Measurements from ENCODE around the gene GABBR2.
A peak's percentile ranks its signal among the peaks of the same experiment; 100 is the strongest.
"Not testable (repeated sequence)": the region's sequence is repeated elsewhere in the genome, so short reads cannot be mapped to it uniquely, and the experiment has no call there.

The GABBR2 gene

DNA sequence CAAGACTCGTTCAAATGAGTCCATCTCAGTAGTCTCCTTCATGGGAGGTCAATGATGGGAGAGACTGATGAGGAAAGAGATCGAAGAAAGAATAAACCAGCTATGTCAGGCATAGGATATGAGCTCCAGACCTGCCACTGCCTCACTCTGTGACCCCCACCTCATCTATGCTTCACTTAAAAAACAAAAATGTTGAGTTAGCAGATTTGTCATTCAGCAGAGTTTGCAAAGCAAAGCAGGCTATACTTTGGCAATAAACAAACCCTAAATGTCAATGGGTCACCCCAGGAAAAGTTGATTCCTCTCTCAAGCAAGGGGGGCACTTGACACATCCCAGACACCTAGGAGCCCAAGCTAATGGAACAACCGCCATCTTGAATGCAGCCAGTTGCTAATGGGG lies 117.0 kb downstream of the GABBR2 start:
- DNase-seq, result no peak

GRCh38 chr9:98590101-98590500 lies 118.6 kb downstream of the GABBR2 start:
- DNase-seq, result no peak

- no peak for DNase-seq
These were observed 119.6 kb downstream of the GABBR2 start for GRCh38 chr9:98589102-98589501.

DNA sequence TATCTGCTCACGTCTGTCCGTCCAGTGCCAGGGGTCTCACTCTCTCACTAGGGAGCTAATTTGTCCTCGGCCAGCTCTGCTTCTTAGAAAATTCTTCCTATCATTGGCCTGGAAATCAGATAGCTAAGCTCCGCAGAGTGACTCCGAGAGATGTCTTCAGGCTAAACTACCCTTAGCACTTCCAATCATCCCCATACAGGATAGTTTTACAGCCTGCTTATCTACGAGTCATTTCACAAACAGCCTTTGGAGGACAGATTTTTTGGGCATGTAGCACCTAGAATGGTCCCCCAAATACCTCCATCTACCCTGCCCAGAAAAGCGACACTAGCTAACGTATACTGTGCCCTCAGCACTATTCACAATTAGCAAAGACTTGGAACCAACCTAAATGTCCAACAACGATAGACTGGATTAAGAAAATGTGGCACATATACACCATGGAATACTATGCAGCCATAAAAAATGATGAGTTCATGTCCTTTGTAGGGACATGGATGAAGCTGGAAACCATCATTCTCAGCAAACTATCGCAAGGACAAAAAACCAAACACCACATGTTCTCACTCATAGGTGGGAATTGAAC lies 123.8 kb downstream of the GABBR2 start:
- not testable (repeated sequence) for DNase-seq

DNA sequence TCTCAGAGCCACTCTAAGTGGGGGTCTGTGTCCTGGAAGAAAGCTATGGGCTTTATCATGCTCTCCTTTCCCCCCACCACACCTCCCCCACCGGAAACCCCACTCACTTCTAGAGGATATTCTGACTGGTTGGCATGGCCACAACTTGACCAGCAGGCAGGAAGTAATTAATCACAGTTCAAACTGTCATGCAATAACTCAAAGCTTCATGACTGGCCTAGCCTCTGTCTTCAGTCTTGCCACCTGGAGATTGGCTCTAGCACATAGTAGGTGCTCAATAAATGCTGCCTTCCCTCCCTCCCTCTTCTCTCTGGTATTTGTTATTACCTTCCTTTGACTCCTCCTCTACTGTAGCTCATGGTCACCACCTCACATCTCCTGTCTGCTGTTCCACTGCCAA lies 124.7 kb downstream of the GABBR2 start:
- no peak for DNase-seq

DNA sequence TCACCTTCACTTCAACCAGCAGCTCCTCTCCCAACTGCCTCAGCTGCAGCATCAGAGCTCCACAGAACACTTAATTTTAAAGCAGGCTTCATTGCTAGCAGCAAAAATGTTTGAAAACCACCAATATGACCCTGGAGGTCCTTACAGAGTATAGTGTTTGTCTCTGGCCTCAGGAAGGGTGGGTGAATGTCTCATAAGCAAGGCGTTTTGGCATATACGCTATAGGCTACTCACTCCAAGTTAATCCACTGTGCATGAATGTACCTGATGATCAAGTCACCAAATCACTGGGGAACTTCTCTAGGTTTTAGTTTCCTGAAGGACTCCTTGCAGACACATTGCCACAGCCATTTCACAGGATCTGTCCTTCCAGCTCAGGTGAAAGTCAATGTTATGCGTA lies 125.3 kb downstream of the GABBR2 start:
- DNase-seq, result no peak

- DNase-seq, result no peak
These were observed 127.8 kb downstream of the GABBR2 start for GRCh38 chr9:98580956-98581355.

DNA sequence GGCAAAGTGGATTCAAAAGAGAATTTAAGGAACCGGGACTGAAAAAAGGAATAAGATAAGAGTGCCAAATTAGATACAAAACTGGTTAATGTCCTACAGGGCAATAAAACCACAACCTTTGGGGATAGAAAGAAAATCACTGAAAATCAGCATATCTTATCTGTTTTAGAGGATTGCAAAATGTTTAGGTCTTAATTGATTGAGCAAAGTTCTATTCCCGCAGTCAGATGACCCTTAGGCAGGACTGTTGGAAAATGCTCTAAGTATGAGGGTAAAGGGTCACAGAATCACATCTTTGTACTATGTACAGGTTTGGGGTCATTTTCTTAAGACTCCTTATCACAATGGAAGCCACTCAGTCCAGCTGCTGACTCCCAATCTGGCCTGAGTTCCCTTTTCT lies 129.0 kb downstream of the GABBR2 start:
- no peak for DNase-seq

- DNase-seq, result no peak
These were observed 131.3 kb downstream of the GABBR2 start for GRCh38 chr9:98577446-98577845.

- DNase-seq, result no peak
These were observed 131.9 kb downstream of the GABBR2 start for GRCh38 chr9:98576859-98577258.

DNA sequence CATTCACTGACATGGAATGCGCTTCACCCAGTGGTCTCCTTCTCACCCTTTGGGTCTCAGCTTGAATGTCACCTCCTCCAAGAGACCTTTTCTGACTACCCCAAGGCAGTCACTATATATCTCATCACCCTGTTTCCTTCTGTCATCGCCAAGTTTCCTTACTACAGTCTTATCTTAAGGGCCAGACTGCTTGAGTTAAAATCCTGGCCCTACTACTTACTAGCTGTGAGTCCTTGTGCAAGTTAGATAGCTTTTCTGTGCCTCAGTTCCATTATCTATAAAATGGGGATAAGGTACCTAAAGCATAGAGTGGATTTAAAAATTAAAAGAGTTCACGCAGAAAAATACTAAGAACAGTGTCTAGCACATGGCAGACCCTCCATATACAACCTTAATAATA lies 132.4 kb downstream of the GABBR2 start:
- DNase-seq, result no peak

DNA sequence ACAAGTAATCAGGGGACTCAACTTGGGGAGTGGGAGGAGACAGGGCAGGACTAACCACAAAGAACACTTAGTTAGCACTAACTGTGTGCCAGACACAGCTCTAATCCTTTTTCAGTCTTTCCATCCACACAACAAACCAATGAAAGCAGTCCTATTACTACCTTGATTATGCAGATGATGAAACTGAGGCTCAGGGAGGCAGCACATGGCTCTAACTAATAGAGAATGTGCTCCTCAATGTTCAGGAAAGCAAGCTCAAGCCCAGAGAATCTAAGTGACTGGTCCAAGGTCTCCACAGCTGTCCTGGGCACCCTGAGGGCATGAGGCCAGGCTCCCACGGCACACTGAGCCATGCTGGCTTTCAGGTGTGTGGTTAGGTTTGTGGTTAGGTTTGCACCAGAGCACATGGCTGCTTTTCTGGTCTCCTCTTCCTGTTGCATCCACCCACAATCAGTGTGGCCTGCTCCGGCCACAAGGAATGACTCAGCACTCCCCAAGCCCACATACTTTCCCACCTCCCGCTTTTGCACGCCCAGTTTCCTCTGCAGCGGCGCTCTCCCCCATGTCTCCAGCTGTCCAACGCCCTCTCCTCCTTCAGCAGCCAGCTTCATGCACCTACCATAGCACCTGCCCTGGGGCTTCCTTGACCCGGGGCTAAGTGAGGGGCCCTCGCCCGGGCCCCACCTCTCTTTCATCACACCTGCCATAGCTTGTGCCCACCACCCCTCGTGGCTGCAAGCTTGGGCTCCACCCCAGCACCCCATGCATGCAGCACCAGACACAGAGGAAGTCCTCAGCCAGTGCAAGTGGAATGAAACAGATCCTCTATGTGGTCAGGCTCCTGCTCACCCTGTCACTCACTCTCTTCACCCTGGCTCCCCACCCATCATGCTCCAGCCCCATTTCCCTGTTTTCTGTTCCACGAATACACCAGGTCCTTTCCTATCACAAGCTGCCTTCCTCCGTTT lies 133.1 kb downstream of the GABBR2 start:
- peak; percentile 54 to 69 for DNase-seq

GRCh38 chr9:98573749-98574278 lies 134.9 kb downstream of the GABBR2 start:
- no peak for DNase-seq

DNA sequence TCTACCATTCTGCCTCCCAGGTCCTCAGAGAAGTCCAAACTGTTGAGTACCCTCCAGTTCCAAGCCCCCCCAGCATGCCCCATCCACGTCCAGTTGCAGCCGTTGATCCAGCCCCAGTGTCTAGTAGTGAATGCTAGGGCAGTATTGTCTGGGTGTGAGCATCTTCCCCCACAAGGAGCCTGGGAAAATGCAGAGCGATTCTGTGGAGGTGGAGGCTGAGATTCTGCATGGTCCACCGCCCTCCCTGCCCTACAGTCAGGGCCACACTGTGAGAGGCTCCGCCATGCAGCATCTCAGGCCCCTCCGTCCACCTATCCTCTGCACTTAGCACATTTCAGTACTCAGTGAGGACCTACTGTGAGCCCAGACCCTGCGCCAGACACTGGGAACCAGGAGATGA lies 135.9 kb downstream of the GABBR2 start:
- no peak for DNase-seq

GRCh38 chr9:98572054-98572627 lies 136.6 kb downstream of the GABBR2 start:
- DNase-seq, result no peak

- DNase-seq, result no peak
These were observed 137.1 kb downstream of the GABBR2 start for GRCh38 chr9:98571643-98572042.

- DNase-seq, result no peak
These were observed 137.9 kb downstream of the GABBR2 start for GRCh38 chr9:98570663-98571440.

GRCh38 chr9:98570055-98570454 lies 138.7 kb downstream of the GABBR2 start:
- DNase-seq, result no peak

DNA sequence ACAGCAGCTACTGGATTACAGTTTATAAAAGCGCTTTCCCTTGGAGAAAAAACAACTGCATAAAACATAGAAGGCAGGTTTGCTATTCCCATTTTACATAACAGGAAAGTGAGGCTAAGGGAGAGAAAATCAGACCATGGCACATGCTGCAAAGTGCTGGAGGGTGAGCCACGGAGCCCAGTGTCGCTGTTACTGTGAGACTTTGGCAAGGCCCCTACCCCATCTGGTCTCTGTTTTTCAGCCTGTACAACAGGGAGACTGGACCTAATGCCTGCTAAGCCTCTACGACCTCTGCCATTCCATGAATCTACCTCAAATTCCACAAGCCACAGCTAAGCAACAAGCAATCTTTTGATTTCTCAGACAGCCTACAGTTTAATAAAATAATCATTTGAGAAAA lies 139.2 kb downstream of the GABBR2 start:
- no peak for DNase-seq

GRCh38 chr9:98568909-98569469 lies 139.7 kb downstream of the GABBR2 start:
- no peak for DNase-seq

DNA sequence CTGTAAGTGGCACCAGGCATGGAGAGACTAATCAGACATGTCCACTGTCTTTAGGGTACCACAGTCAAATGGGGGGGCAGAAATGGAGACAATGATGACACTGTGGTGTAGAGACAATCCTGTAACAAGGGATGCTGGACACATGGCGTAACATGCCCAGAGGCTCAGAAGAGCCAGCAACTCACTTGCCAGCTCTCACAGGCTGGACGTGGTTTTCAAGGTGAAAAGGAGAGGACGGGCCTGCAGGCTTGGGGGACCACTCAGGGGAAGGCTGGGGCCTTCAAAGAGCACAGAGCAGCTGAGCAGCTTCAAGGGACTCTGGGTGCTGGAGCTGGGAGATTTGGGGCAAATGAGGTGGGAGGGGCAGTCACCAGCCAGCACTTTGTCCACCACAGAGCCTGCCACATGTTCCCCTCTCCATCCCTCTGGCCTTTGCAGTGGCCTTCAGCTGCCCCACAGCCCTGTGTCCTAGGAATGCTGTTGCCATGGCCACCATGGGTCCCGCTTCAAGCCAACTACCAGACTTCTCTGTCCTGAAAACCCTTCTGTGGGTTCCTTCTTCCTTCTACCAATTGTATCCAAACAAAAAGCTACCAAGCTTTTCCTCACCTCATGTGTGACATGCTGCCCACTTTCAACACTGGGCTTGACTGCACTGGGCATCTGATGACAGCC lies 140.4 kb downstream of the GABBR2 start:
- DNase-seq, result no peak
